Right lobe of liver (tissue), 6 donors: ENCODE data around the gene ST7L. TPM values are rescaled to one million over a fixed set of nuclear protein-coding genes. Genes with fewer than 3 reads are reported as not detected.

ENCODE experiments used
- ATAC-seq, 4 donors: fragments of 200-7000 bp; cut with Tn5 transposase; one replicate each; pipeline ENCODE4 v1.9.1; 2020; ENCODE audit warnings: mild to moderate bottlenecking in 4 of 4, moderate library complexity in 4 of 4
- DNase-seq, 3 donors: peaks; one replicate each; pipeline ENCODE4 v3.0.0-alpha.2; 2020
- H3K27ac ChIP-seq, 3 donors: fragments of 200-600 bp; one replicate each; pipeline ENCODE4 v1.8.0; 2022
- H3K27me3 ChIP-seq, 2 donors: fragments of 200-600 bp; one replicate each; pipeline ENCODE4 v1.8.0; 2022
- H3K36me3 ChIP-seq, 4 donors: fragments of 200-600 bp; sonication (generic) in 1 of 4; one replicate each; pipeline versions ENCODE4 v1.5.1 to v1.8.0; 2017 to 2022; ENCODE audit warnings: control low read depth in 1 of 4
- H3K4me1 ChIP-seq, 4 donors: fragments of 200-600 bp; sonication (generic) in 1 of 4; one replicate each; pipeline versions ENCODE4 v1.5.1 to v1.8.0; 2017 to 2022; ENCODE audit warnings: control low read depth in 1 of 4
- H3K4me3 ChIP-seq, 3 donors: fragments of 200-600 bp; one replicate each; pipeline ENCODE4 v1.8.0; 2022
- H3K9me3 ChIP-seq, 4 donors: fragments of 200-600 bp; sonication (generic) in 1 of 4; one replicate each; pipeline versions ENCODE4 v1.5.1 to v1.8.0; 2017 to 2022; ENCODE audit warnings: control low read depth in 1 of 4
- POLR2A ChIP-seq: fragments of 450-650 bp; IDR thresholded peaks from one replicate; pipeline ENCODE4 v1.6.1; 2017; ENCODE audit warnings: antibody characterized with exemption, mild to moderate bottlenecking
- whole genome bisulfite sequencing: methylation state at CpG from one replicate; pipeline ENCODE4 v1.1.6; 2018; ENCODE audit warnings: low coverage, low lambda C conversion rate; ENCODE audit not compliant: insufficient coverage; ENCODE audit errors: missing lambda C conversion rate; 5-methylcytosine and 5-hydroxymethylcytosine counted together
- intact Hi-C, 2 donors: fragments of 100-400 bp; cut with DNase I; formaldehyde crosslinking; loops; one replicate each; pipeline versions ENCODE4 v1.11.2 to v1.14.1; 2022
- total RNA-seq, 6 experiments: library from RNA; depleted of rRNA in 2 of 6; stranded (reverse); fragments of >200 nt in 2 of 6; fragmentation: NEBNext Ultra II Directional in 3 of 6; extraction: Animal tissue kit (Norgen Biotek cat#: 25700) in 3 of 6; gene quantifications; one replicate each; pipeline versions ENCODE4 v1.1.0 to v1.2.4, GENCODE V29; 2016 to 2023
- TF ChIP-seq, protein P1 (sequence below), 4 donors: fragments of 200-600 bp in 3 of 4; fragments of 450-650 bp in 1 of 4; IDR thresholded peaks; one replicate each; pipeline versions ENCODE4 v1.5.1 to v1.8.0; 2016 to 2022; ENCODE audit warnings: antibody characterized with exemption in 4 of 4, mild to moderate bottlenecking in 2 of 4
- donor health status: DM: no; HTN: yes; CAD: no.
- donor health status: DM: no; HTN: no; CAD: no.
- donor health status: DM: no; HTN: no; CAD: no.
- donor health status: DM: no; HTN: yes; CAD: no.
- donor health status: DM: no; HTN: yes; CAD: no.

Gene ST7L
- total RNA-seq, 6 experiments from 2014 or later: 7.4 to 12.7 (median 8.6) TPM

DNA sequence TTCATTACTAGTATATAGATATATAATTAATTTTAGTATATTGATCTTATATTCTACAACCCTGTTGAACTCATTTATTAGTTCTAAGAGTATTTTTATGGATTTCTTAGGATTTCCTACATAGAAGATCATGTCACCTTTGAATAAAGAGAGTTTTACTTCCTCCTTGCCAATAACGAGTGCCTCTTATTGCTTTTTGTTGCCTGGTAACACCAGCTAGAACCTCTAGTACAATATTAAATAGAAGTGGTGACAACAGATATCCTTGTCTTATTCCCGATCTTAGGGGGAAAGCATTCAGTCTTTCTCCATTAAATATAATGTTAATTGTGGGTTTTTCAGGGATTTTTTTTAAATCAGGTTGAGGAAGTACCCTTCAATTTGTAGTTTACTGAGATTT, 69.4 kb downstream of the ST7L start:
- H3K27ac ChIP-seq: no peak overlapping the region
- DNase-seq (no peak), ATAC-seq (no peak)
- no peaks in the 10 kb centered on the region for H3K9me3 ChIP-seq
- WGBS: 77% methylated on average over 2 of the region's 2 CpGs
- no peak for TF ChIP-seq POLR2A
- TF ChIP-seq, protein P1, sequence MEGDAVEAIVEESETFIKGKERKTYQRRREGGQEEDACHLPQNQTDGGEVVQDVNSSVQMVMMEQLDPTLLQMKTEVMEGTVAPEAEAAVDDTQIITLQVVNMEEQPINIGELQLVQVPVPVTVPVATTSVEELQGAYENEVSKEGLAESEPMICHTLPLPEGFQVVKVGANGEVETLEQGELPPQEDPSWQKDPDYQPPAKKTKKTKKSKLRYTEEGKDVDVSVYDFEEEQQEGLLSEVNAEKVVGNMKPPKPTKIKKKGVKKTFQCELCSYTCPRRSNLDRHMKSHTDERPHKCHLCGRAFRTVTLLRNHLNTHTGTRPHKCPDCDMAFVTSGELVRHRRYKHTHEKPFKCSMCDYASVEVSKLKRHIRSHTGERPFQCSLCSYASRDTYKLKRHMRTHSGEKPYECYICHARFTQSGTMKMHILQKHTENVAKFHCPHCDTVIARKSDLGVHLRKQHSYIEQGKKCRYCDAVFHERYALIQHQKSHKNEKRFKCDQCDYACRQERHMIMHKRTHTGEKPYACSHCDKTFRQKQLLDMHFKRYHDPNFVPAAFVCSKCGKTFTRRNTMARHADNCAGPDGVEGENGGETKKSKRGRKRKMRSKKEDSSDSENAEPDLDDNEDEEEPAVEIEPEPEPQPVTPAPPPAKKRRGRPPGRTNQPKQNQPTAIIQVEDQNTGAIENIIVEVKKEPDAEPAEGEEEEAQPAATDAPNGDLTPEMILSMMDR (IDR thresholded peaks at IDR 0.05): no peak
- peaks cover 0 to 4% (median 0%) of the 10 kb centered on the region in 4 donors for H3K36me3 ChIP-seq
- no peaks in the 10 kb centered on the region for H3K27me3 ChIP-seq
- H3K4me1 ChIP-seq: no peaks in the 10 kb centered on the region
- intact Hi-C loops: no loop called here
- no peak overlapping the region for H3K4me3 ChIP-seq

DNA sequence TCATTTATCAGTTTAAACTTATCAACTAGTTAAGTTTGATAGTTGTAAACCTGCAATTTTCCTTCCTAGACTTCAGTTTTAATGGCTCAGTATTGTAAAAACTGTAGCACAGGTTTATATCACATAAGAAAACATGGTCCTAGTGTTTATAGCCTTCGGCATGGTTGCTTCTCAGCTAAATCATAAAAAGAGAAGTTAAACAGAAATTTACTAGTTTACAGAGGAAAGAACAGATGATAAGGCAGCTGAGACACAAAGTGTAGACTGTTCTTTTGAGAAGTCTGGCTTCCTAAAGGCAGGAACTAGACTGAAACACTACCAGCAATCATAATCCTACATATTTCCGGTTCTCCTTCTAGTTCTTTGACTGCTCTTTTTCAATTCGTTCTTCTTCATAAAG, 70.4 kb downstream of the ST7L start:
- TF ChIP-seq, protein P1 (IDR thresholded peaks at IDR 0.05): no peak
- TF ChIP-seq POLR2A: no peak
- no peaks in the 10 kb centered on the region for H3K27me3 ChIP-seq
- no peak overlapping the region for H3K27ac ChIP-seq
- no peaks in the 10 kb centered on the region for H3K9me3 ChIP-seq
- ATAC-seq: no peak
- H3K36me3 ChIP-seq: peaks cover 0 to 4% (median 0%) of the 10 kb centered on the region in 4 donors
- no peaks in the 10 kb centered on the region for H3K4me1 ChIP-seq
- intact Hi-C loops: no loop called here
- H3K4me3 ChIP-seq: no peak overlapping the region
- 65% methylated on average over 3 of the region's 3 CpGs for WGBS
- DNase-seq: no peak

DNA sequence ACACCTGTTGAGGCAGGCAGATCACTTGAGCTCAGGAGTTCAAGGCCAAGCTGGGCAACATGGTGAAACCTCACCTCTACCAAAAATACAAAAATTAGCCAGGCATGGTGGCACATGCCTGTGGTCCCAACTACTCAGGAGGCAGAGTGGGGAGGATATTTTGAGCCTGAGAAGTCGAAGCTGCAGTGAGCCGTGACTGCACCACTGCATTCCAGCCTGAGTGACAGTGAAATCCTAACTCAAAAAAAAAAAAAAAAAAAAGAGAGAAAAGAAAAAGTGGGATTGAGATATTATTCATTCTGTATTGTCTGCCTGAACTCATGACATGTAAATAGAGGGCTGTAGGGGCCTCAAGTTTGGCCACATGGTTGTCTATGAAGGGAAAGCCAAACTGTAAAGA, 72.9 kb downstream of the ST7L start:
- H3K36me3 ChIP-seq: peaks cover 0 to 5% (median 2%) of the 10 kb centered on the region in 4 donors
- 93% methylated on average over 2 of the region's 2 CpGs for WGBS
- ATAC-seq (no peak), DNase-seq (no peak)
- H3K27ac ChIP-seq: no peak overlapping the region
- H3K4me1 ChIP-seq: no peaks in the 10 kb centered on the region
- TF ChIP-seq, protein P1 (IDR thresholded peaks at IDR 0.05): no peak
- TF ChIP-seq POLR2A: no peak
- H3K4me3 ChIP-seq: no peak overlapping the region
- intact Hi-C loops: no loop called here
- H3K9me3 ChIP-seq: no peaks in the 10 kb centered on the region
- no peaks in the 10 kb centered on the region for H3K27me3 ChIP-seq

DNA sequence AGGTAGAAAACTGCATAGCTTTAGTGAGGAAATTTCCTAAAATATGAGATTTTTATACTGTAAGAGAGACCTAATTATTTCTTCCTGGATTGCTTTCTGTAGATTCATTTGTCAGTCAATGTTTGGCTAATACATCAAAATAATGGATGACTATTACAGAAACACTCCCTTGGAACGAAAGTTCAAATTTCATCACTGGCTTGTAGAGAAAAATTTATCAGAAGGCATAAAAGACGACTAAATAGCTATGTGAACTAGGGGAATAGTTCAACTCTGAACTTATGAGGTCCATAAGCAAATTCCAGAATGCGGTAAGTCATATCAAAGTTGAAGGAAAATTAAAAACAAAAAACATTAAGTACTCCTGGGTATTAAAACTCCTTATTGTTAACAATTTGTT, 74.2 kb downstream of the ST7L start:
- H3K27me3 ChIP-seq: no peaks in the 10 kb centered on the region
- ATAC-seq (peak in 1 of 4 donors; percentile 51), DNase-seq (no peak)
- no peak overlapping the region for H3K4me3 ChIP-seq
- no peak for TF ChIP-seq POLR2A
- TF ChIP-seq, protein P1 (IDR thresholded peaks at IDR 0.05): no peak
- H3K4me1 ChIP-seq: no peaks in the 10 kb centered on the region
- H3K9me3 ChIP-seq: no peaks in the 10 kb centered on the region
- H3K27ac ChIP-seq: no peak overlapping the region
- intact Hi-C loops: no loop called here
- 47% methylated on average over 3 of the region's 3 CpGs for WGBS
- H3K36me3 ChIP-seq: peaks cover 0 to 12% (median 2%) of the 10 kb centered on the region in 4 donors
